ENCODE results near the gene FAM168A. TPM values are rescaled to one million over a fixed set of nuclear protein-coding genes. Genes with fewer than 3 reads are reported as not detected.

Gene FAM168A
- total RNA-seq, 1 experiment from 2014 or later = 25.9 TPM

- no peak for DNase-seq (ENCODE audit: low spot score)
- ChIA-PET POLR2A (no interaction called here), CTCF (interaction anchor here (0.9 to 3.1 kb wide), 7 partner anchors 35 to 264 kb away, joined by 3 to 13 read pairs (median 5); no protein-coding TSS in a partner anchor)
- Mint-ChIP-seq H3K9me3 (no peaks in the 10 kb centered on the region), H3K36me3 (no peaks in the 10 kb centered on the region), H3K4me1 (no peaks in the 10 kb centered on the region), H3K27ac (no peak overlapping the region), H3K27me3 (ENCODE audit: low read depth) (no peaks in the 10 kb centered on the region), H3K4me3 (no peak overlapping the region)
- no peak for ATAC-seq
- TF ChIP-seq ATF6 (CRISPR knock-in tag; IDR thresholded peaks at IDR 0.05) (no peak), USF2 (CRISPR knock-in tag; IDR thresholded peaks at IDR 0.05) (no peak), HMGA2 (CRISPR knock-in tag; IDR thresholded peaks at IDR 0.05) (no peak), SP1 (CRISPR knock-in tag; conservative IDR thresholded peaks at IDR 0.05) (no peak), CREM (CRISPR knock-in tag; IDR thresholded peaks at IDR 0.05) (no peak), SMAD3 (CRISPR knock-in tag; IDR thresholded peaks at IDR 0.05; ENCODE audit: borderline replicate concordance) (no peak), NFE2L1 (CRISPR knock-in tag; IDR thresholded peaks at IDR 0.05) (no peak), ATF3 (CRISPR knock-in tag; conservative IDR thresholded peaks at IDR 0.05) (no peak), GRHL2 (CRISPR knock-in tag; IDR thresholded peaks at IDR 0.05; ENCODE audit: insufficient replicate concordance, severe bottlenecking) (no peak), TCF7 (CRISPR knock-in tag; IDR thresholded peaks at IDR 0.05; ENCODE audit: low read depth) (no peak), SOX15 (CRISPR knock-in tag; IDR thresholded peaks at IDR 0.05) (no peak), ZNF423 (CRISPR knock-in tag; IDR thresholded peaks at IDR 0.05) (no peak), ZMAT4 (CRISPR knock-in tag; IDR thresholded peaks at IDR 0.05) (no peak), ZSCAN18 (CRISPR knock-in tag; IDR thresholded peaks at IDR 0.05) (no peak)
Observed at GRCh38 chr11:73396985-73397384, 200.9 kb downstream of the FAM168A start.

GRCh38 chr11:73396251-73396930 is 201.5 kb downstream of the FAM168A start:
- H3K4me1 Mint-ChIP-seq = no peaks in the 10 kb centered on the region
- ATAC-seq = no peak
- POLR2A ChIA-PET = no interaction called here
- TF ChIP-seq MLX (CRISPR knock-in tag; IDR thresholded peaks at IDR 0.05) = no peak
- no peak for TF ChIP-seq FOXP4 (CRISPR knock-in tag; IDR thresholded peaks at IDR 0.05)
- TF ChIP-seq ATF2 (CRISPR knock-in tag; IDR thresholded peaks at IDR 0.05; ENCODE audit: borderline replicate concordance, low read depth) = no peak
- no peak for TF ChIP-seq TEAD4 (CRISPR knock-in tag; IDR thresholded peaks at IDR 0.05)
- no peak for TF ChIP-seq TCF7 (CRISPR knock-in tag; IDR thresholded peaks at IDR 0.05; ENCODE audit: low read depth)
- TF ChIP-seq SMAD4 (CRISPR knock-in tag; IDR thresholded peaks at IDR 0.05) = no peak
- TF ChIP-seq NR3C1 (CRISPR knock-in tag; conservative IDR thresholded peaks at IDR 0.05; ENCODE audit: low read depth) = no peak
- TF ChIP-seq HMGA2 (CRISPR knock-in tag; IDR thresholded peaks at IDR 0.05) = no peak
- TF ChIP-seq ZBTB43 (CRISPR knock-in tag; IDR thresholded peaks at IDR 0.05) = no peak
- no peak for TF ChIP-seq ERG (CRISPR knock-in tag; IDR thresholded peaks at IDR 0.05)
- no peak for TF ChIP-seq SMAD3 (CRISPR knock-in tag; IDR thresholded peaks at IDR 0.05; ENCODE audit: borderline replicate concordance)
- TF ChIP-seq JUN (CRISPR knock-in tag; IDR thresholded peaks at IDR 0.05) = no peak

More at GRCh38 chr11:73396251-73396930, 201.5 kb downstream of the FAM168A start:
- Mint-ChIP-seq H3K27me3 (ENCODE audit: low read depth) (no peaks in the 10 kb centered on the region), H3K4me3 (no peak overlapping the region), H3K9me3 (no peaks in the 10 kb centered on the region), H3K27ac (no peak overlapping the region), H3K36me3 (no peaks in the 10 kb centered on the region)
- CTCF ChIA-PET = interaction anchor here (0.9 to 3.1 kb wide), 7 partner anchors 34 to 264 kb away, joined by 3 to 13 read pairs (median 4); no protein-coding TSS in a partner anchor
- no peak for DNase-seq (ENCODE audit: low spot score)
